IPS-15b (cell line): ENCODE measurements around the gene ANK3.

Source experiments
- H3K27me3 ChIP-seq: one replicate; pipeline ENCODE4 v1.6.1; 2013; ENCODE audit warnings: low read length; ENCODE audit not compliant: control insufficient read depth, insufficient read depth
- H3K36me3 ChIP-seq: one replicate; pipeline ENCODE4 v1.6.1; 2013; ENCODE audit warnings: low read length; ENCODE audit not compliant: control insufficient read depth, insufficient read depth
- H3K4me1 ChIP-seq: one replicate; pipeline ENCODE4 v1.6.1; 2013; ENCODE audit warnings: mild to moderate bottlenecking, low read length; ENCODE audit not compliant: control insufficient read depth, insufficient read depth
- H3K4me3 ChIP-seq: one replicate; pipeline ENCODE4 v1.5.1; 2013; ENCODE audit warnings: low read depth, low read length
- H3K9ac ChIP-seq: one replicate; pipeline ENCODE4 v1.6.1; 2013; ENCODE audit warnings: low read depth, mild to moderate bottlenecking, low read length
- H3K9me3 ChIP-seq: one replicate; pipeline ENCODE4 v1.6.1; 2013; ENCODE audit warnings: mild to moderate bottlenecking, low read length; ENCODE audit not compliant: control insufficient read depth, insufficient read depth

The ANK3 gene

DNA sequence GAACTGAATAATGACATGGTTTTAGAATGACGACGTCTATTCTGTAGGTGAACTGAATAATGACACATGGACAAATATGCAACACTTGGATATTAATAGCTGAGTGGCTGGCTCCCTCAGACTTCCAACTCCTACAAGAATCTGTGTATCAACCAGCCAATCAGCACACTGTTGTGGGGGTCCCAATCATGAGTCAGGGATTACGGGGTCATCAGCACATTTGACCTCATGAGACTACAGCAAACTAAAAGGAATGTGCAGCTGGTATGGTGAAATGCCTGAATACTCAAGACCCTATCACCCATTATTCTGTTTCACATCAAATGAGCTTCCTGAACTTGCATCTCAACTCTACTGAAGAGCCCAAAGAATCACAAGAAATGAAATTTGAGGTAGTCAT lies 192.5 kb downstream of the ANK3 start:
- Histone ChIP-seq H3K4me3 (no peak overlapping the region), H3K9me3 (no peaks in the 10 kb centered on the region), H3K36me3 (no peaks in the 10 kb centered on the region), H3K4me1 (no peaks in the 10 kb centered on the region), H3K9ac (no peak overlapping the region), H3K27me3 (no peaks in the 10 kb centered on the region)

DNA sequence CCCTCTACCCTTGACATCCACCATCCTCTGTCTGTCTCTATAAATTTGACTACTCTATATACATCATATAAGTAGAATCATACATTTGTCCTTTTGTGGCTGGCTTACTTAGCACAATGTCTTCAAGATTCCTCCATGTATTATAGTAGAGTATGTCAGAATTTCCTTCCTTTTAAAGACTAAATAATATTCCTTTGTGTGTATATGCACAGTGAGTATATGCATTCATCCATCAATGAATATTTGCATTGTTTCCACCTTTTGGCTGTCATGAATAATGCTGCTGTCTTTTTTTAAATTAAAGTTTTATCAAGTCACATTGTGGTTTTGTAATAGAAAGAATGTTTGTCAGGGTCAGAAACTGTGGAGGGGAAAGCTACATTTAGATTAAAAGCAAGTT lies 195.3 kb downstream of the ANK3 start:
- Histone ChIP-seq H3K4me1 (no peaks in the 10 kb centered on the region), H3K27me3 (no peaks in the 10 kb centered on the region), H3K4me3 (no peak overlapping the region), H3K36me3 (no peaks in the 10 kb centered on the region), H3K9me3 (no peaks in the 10 kb centered on the region), H3K9ac (no peak overlapping the region)

DNA sequence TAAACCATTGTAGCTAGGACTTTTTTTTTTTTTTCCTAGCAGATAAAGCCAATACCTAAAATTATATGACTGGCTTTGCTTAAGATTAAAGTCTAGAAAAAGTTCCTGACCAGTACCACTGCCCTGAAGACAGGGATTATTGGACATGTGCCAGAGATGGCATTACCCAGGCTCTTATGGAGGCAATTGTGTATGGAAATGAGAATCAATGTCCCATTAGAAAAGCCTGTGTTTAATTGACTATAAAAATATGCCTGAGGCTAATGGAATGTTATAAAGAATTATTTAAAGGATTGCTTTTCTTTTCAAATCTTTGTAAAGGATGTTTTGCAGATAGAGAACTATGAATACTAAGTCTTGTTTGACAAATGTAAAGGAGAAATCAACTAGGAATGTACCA lies 196.7 kb downstream of the ANK3 start:
- no peak overlapping the region for H3K4me3 ChIP-seq
- H3K36me3 ChIP-seq, result no peaks in the 10 kb centered on the region
- no peaks in the 10 kb centered on the region for H3K9me3 ChIP-seq
- no peaks in the 10 kb centered on the region for H3K4me1 ChIP-seq
- H3K27me3 ChIP-seq, result no peaks in the 10 kb centered on the region
- no peak overlapping the region for H3K9ac ChIP-seq

DNA sequence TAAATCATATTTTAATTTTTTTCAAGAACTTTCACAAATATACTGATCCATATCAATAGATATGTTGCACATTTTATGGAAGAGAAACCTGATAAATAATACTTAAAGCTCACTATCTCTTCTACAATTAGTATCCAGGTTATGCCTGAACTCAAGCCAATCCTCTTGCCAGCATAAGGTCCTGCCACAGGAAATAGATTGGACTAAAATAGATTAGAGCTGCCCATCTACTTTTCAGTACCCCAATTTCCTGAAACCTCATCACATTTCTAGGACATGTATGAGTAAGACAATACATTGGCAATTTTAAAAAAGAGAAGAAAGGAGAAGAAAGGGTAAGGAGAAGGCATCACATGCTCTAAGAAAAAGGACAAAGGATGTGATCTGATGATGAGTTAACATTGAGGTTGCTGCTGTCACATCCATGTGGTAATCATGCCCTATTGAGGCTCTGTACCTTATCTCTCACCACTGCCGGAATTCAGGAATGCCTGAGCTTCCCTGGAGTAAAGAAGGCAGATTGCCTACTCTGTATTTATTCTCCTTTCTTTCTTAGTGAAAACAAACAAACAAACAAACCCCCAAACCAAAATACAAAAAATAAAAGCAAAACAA lies 199.7 kb downstream of the ANK3 start:
- no peak overlapping the region for H3K9ac ChIP-seq
- H3K4me3 ChIP-seq, result no peak overlapping the region
- H3K4me1 ChIP-seq, result peaks cover 2% of the 10 kb centered on the region
- no peaks in the 10 kb centered on the region for H3K27me3 ChIP-seq
- no peaks in the 10 kb centered on the region for H3K36me3 ChIP-seq
- no peaks in the 10 kb centered on the region for H3K9me3 ChIP-seq

DNA sequence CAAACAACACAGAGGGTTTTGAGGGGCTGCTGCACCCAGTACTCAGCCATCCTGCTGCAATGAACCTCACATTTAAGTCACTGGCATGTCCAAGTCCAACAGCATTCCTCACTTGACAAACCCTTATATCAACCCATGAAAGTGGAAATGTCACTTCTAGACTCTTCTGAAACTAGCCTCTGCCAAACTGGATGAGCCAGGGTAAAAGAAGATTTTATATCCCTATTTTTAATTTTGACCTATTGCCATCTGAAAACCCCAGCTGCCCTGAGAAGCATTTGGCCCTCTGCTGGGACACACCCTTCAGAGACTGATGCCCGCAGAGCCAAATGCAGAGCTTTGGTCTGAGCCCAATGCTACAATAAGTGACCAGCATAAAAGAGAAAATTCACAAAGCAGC lies 201.1 kb downstream of the ANK3 start:
- H3K36me3 ChIP-seq, result no peaks in the 10 kb centered on the region
- no peak overlapping the region for H3K9ac ChIP-seq
- no peak overlapping the region for H3K4me3 ChIP-seq
- H3K4me1 ChIP-seq, result peaks cover 2% of the 10 kb centered on the region
- no peaks in the 10 kb centered on the region for H3K27me3 ChIP-seq
- no peaks in the 10 kb centered on the region for H3K9me3 ChIP-seq

DNA sequence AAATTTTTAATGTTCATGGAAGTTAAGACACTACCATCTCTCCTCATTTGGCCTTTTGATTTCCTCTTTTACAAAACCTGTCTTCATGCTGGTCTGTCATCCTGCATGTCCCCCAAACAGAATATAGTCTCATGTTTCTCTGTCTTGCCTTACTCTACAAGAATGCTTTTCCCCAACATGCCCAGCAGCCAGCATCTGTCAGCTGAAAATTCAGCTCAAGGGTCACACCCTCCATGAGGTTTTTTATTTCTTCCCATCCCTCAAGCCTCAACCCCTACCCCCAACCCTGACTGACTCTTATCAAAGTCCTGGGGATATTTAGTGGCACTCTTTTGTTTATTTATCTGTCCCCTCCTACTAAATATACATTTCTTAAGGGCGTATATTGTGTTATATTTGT lies 202.0 kb downstream of the ANK3 start:
- Histone ChIP-seq H3K9ac (no peak overlapping the region), H3K27me3 (no peaks in the 10 kb centered on the region), H3K36me3 (no peaks in the 10 kb centered on the region), H3K4me3 (no peak overlapping the region), H3K4me1 (peaks cover 2% of the 10 kb centered on the region), H3K9me3 (no peaks in the 10 kb centered on the region)

DNA sequence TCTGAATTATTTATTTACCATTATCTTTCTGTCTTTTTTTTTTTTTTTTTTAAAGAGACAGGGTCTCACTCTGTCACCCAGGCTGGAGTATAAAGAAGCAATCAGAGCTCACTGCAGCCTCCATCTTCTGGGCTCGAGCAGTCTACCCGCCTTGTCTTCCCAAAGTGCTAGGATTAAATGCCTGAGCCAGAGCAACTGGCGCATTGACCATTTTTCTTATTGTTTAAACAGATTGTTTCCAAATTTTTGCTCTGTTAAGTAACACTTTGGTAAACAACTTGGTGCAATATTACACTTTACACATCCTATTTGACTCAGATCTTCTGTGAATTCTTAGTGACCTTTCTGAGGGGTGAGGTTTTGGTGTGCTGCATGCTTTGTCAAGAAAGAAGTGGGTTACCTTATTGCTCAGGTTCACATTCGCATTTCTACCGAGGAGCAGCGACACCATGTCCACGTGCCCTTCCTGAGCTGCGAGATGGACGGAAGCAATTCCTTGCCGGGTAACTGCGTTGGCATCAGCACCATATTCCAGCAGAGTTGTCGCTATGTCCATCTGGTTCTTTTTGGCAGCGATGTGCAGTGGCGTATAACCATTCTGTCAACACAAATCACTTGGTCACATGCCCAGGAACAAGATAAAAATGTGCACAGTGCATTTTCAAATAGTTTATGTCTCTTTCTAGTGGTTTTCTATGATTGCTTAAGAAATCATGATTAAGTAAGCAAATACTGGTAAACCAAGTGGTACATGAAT lies 203.2 kb downstream of the ANK3 start:
- Histone ChIP-seq H3K36me3 (no peaks in the 10 kb centered on the region), H3K4me3 (no peak overlapping the region), H3K27me3 (no peaks in the 10 kb centered on the region), H3K9me3 (no peaks in the 10 kb centered on the region), H3K4me1 (peaks cover 2% of the 10 kb centered on the region), H3K9ac (no peak overlapping the region)

DNA sequence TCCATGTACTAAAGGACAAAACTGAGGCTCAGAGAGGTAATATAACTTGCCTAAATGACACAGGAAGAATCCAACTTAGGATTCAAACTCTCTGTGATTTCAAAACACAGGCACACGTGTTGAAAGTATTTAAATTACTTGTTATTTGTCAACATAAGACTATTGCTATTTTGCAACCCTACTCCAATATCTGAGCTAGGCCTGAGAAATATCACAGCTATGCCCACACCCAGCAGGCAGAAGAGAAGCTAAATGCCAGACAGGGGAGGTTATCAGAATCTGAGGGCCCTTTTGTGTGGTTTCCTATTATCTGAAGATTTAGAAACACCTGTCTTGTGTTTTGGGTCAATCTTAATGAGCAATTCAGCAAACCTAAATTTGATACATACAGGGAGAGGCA lies 204.3 kb downstream of the ANK3 start:
- Histone ChIP-seq H3K4me1 (peaks cover 2% of the 10 kb centered on the region), H3K4me3 (no peak overlapping the region), H3K36me3 (no peaks in the 10 kb centered on the region), H3K27me3 (no peaks in the 10 kb centered on the region), H3K9ac (no peak overlapping the region), H3K9me3 (no peaks in the 10 kb centered on the region)

DNA sequence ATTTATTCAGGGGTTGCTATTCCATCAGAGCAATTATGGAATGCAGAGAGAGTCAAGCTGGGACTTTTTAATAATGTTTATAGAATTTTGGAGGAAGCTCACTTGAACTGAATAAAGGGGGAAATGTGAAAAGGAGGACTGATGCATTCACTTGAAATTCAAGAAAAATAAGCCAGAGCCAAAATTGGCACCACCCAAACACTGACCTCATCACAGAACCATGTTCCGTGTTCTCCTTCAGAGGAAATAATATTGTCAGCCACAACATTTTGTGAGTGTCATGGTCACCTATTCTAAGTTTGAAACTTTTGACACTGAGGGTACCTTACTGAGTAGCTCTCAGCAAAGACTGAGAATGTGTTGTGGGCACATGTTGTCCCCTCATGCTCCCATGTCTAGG lies 207.0 kb downstream of the ANK3 start:
- H3K9ac ChIP-seq, result no peak overlapping the region
- no peak overlapping the region for H3K4me3 ChIP-seq
- H3K9me3 ChIP-seq, result no peaks in the 10 kb centered on the region
- H3K27me3 ChIP-seq, result no peaks in the 10 kb centered on the region
- no peaks in the 10 kb centered on the region for H3K36me3 ChIP-seq
- peaks cover 2% of the 10 kb centered on the region for H3K4me1 ChIP-seq

DNA sequence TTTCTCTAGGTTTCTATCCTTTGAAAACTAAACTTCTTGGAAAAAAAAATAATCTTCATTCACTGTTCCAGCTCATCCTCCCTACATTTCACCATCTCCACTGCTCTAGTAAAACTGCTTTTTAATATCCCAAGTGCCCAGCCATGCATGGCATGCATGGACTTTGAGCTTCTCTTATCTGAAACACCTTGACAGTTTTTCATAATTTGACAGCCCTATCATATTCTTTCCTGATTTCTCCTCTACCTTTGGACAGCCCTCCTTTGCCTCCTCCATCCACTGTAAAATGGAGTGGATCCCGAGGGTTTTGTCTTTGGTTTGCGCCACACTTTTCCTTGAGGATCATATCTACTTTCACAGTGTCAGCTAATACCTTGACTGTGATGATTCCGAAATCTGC lies 212.8 kb downstream of the ANK3 start:
- H3K27me3 ChIP-seq, result no peaks in the 10 kb centered on the region
- no peaks in the 10 kb centered on the region for H3K36me3 ChIP-seq
- no peak overlapping the region for H3K4me3 ChIP-seq
- peaks cover 2% of the 10 kb centered on the region for H3K4me1 ChIP-seq
- no peak overlapping the region for H3K9ac ChIP-seq
- no peaks in the 10 kb centered on the region for H3K9me3 ChIP-seq

DNA sequence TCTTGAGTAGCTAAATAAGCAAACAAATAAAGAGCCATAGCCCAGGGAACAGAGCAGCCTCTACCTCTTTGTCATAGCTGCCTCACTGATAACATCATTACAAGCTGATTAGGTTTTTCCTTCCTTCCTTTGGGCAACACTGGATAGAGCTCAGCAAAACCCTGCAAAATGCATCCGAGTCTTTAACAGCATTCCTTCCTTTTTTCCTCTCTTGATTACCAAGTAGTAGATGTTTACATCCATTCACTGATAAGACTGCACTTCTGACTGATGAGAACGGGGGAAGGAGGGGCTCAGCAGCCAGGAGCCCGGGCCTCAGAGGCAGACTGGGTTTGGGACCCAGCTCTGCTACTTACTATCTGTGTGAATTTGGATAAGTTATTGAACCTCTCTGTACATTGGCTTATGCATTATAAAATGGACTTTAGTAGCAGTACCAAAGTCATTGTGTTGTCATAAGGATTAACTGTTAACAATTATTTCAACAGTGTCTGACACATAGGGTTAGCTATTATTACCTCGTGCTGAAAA lies 214.2 kb downstream of the ANK3 start:
- Histone ChIP-seq H3K27me3 (no peaks in the 10 kb centered on the region), H3K9me3 (no peaks in the 10 kb centered on the region), H3K9ac (no peak overlapping the region), H3K4me1 (peaks cover 2% of the 10 kb centered on the region), H3K4me3 (no peak overlapping the region), H3K36me3 (no peaks in the 10 kb centered on the region)

DNA sequence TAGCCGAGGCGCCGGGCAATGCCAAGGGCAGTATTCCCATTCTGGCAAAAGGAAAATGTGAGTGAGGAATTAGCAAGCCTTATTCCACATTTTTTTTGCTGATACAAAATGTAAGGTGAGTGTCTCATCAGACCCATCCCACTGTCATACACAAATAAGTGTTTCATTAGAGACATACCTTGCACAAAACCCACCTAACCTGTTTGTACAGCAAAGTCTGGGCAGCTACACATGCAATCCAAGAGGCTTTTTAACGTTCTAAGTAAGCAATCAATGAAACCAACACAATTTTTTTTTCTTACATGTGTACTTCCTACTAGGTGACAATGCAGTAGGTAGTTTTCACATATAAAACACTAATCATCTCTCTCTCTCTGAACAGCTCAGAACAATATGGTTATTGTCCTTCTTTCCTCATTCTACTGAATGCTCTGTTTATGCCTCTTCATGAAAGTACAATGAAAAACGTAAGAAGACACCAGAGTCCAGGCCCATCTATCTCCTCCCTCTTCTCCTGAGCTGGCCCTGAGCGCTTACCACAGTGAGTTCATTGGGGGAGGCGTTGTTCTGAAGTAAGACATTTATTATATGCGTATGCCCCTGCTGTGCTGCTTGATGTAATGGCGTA lies 217.2 kb downstream of the ANK3 start:
- Histone ChIP-seq H3K4me3 (no peak overlapping the region), H3K27me3 (no peaks in the 10 kb centered on the region), H3K9me3 (no peaks in the 10 kb centered on the region), H3K4me1 (peaks cover 2% of the 10 kb centered on the region), H3K36me3 (no peaks in the 10 kb centered on the region), H3K9ac (peak overlapping the region; percentile 9)
